GM23338 (cell line): Measurements from ENCODE around the gene NIPBL. TPM values are rescaled to one million over a fixed set of nuclear protein-coding genes. Genes with fewer than 3 reads are reported as not detected.

Experiments used
- ATAC-seq: fragments of 200-7000 bp; cut with Tn5 transposase; 3 replicates; pipeline ENCODE4 v1.9.1; 2020
- DNase-seq: peaks from one replicate; pipeline ENCODE4 v3.0.0-alpha.2; 2015; ENCODE audit warnings: low spot score
- H2AFZ ChIP-seq: fragments of 200-600 bp; sonication (generic); 2 replicates; pipeline ENCODE4 v1.8.0; 2016; ENCODE audit warnings: antibody characterized with exemption, mild to moderate bottlenecking, moderate library complexity
- H3F3A ChIP-seq: fragments of 200-600 bp; sonication (generic); replicated peaks from 2 replicates; pipeline ENCODE4 v1.8.0; 2017; ENCODE audit warnings: antibody characterized with exemption, mixed run types, low read depth
- H3K27ac ChIP-seq: fragments of 200-600 bp; sonication (generic); 2 replicates; pipeline ENCODE4 v1.6.1; 2016; ENCODE audit warnings: low read depth
- H3K27me3 ChIP-seq: fragments of 200-600 bp; sonication (generic); 2 replicates; pipeline ENCODE4 v1.8.0; 2016; ENCODE audit warnings: mild to moderate bottlenecking, mixed run types, moderate library complexity; ENCODE audit not compliant: insufficient read depth
- H3K36me3 ChIP-seq: fragments of 200-600 bp; sonication (generic); 2 replicates; pipeline ENCODE4 v1.8.0; 2016; ENCODE audit warnings: mild to moderate bottlenecking; ENCODE audit not compliant: insufficient read depth
- H3K4me1 ChIP-seq: fragments of 200-600 bp; sonication (generic); 2 replicates; pipeline ENCODE4 v1.8.0; 2016; ENCODE audit warnings: mild to moderate bottlenecking, moderate library complexity; ENCODE audit not compliant: insufficient read depth
- H3K4me2 ChIP-seq: fragments of 200-600 bp; sonication (generic); 2 replicates; pipeline ENCODE4 v1.7.1; 2017; ENCODE audit warnings: mixed run types
- H3K4me3 ChIP-seq: fragments of 200-600 bp; sonication (generic); 2 replicates; pipeline ENCODE4 v1.6.1; 2016; ENCODE audit warnings: mixed run types
- H3K79me2 ChIP-seq: fragments of 200-600 bp; sonication (generic); replicated peaks from 2 replicates; pipeline ENCODE4 v1.8.0; 2017; ENCODE audit warnings: mild to moderate bottlenecking; ENCODE audit not compliant: insufficient read depth
- H3K9me2 ChIP-seq: fragments of 200-600 bp; sonication (generic); 2 replicates; pipeline ENCODE4 v1.8.0; 2017; ENCODE audit not compliant: insufficient read depth
- H4K20me1 ChIP-seq: fragments of 200-600 bp; sonication (generic); replicated peaks from 2 replicates; pipeline ENCODE4 v1.8.0; 2017; ENCODE audit warnings: mild to moderate bottlenecking; ENCODE audit not compliant: insufficient read depth
- H3K27ac Mint-ChIP-seq: 2 replicates; pipeline ENCODE4 v1.8.0; 2020; ENCODE audit warnings: inconsistent platforms, mild to moderate bottlenecking, moderate library complexity, mixed read lengths
- H3K27me3 Mint-ChIP-seq: 3 replicates; pipeline ENCODE4 v1.8.0; 2022; ENCODE audit warnings: low read depth, mild to moderate bottlenecking, moderate library complexity, mixed read lengths, inconsistent platforms; ENCODE audit not compliant: insufficient read depth, poor library complexity
- H3K36me3 Mint-ChIP-seq: 3 replicates; pipeline ENCODE4 v1.8.0; 2021; ENCODE audit warnings: low read depth, mild to moderate bottlenecking, inconsistent platforms, moderate library complexity, mixed read lengths
- H3K4me1 Mint-ChIP-seq: 3 replicates; pipeline ENCODE4 v1.8.0; 2020; ENCODE audit warnings: mild to moderate bottlenecking, inconsistent platforms, mixed read lengths
- H3K4me3 Mint-ChIP-seq: 3 replicates; pipeline ENCODE4 v1.8.0; 2021; ENCODE audit warnings: moderate library complexity, mild to moderate bottlenecking, inconsistent platforms, mixed read lengths
- H3K9me3 Mint-ChIP-seq: 3 replicates; pipeline ENCODE4 v1.8.0; 2020; ENCODE audit warnings: moderate library complexity, mild to moderate bottlenecking, inconsistent platforms, mixed read lengths
- CREB1 ChIP-seq: fragments of 250-450 bp; sonication (Bioruptor Pico); IDR thresholded peaks from 2 replicates; pipeline ENCODE4 v1.5.0; 2020; ENCODE audit warnings: low read depth, mild to moderate bottlenecking, moderate library complexity
- ETS1 ChIP-seq: IDR thresholded peaks from 2 replicates; pipeline ENCODE4 v1.6.1; 2016; ENCODE audit warnings: antibody characterized with exemption
- EZH2 ChIP-seq: fragments of 200-600 bp; sonication (generic); IDR thresholded peaks from one replicate; pipeline ENCODE4 v1.8.0; 2017; ENCODE audit warnings: antibody characterized with exemption, mild to moderate bottlenecking, low read depth; ENCODE audit not compliant: unreplicated experiment
- JUNB ChIP-seq: IDR thresholded peaks from one replicate; pipeline ENCODE4 v1.6.1; 2016; ENCODE audit warnings: antibody characterized with exemption; ENCODE audit not compliant: unreplicated experiment
- NANOG ChIP-seq: IDR thresholded peaks from 2 replicates; pipeline ENCODE4 v1.6.1; 2016; ENCODE audit warnings: antibody characterized with exemption, borderline replicate concordance
- STAT1 ChIP-seq: IDR thresholded peaks from one replicate; pipeline ENCODE4 v1.6.1; 2016; ENCODE audit warnings: antibody characterized with exemption; ENCODE audit not compliant: unreplicated experiment
- ZNF462 ChIP-seq: fragments of 250-450 bp; sonication (Bioruptor Pico); IDR thresholded peaks from 2 replicates; pipeline ENCODE4 v1.5.0; 2020; ENCODE audit warnings: mild to moderate bottlenecking, moderate library complexity
- polyA plus RNA-seq: library from polyadenylated mRNA; unstranded; fragments of >200 nt; fragmentation: Nextera tagmentation; extraction: Ambion mirVana; gene quantifications from 2 replicates; pipeline ENCODE4 v1.2.1, GENCODE V29; 2016
- total RNA-seq: library from RNA; depleted of rRNA; stranded (reverse); fragments of >200 nt; shearing (Covaris generic); gene quantifications from 2 replicates; pipeline ENCODE4 v1.2.3, GENCODE V29; 2014

NIPBL gene
- total and polyA plus RNA-seq, 2 experiments from 2014 or later: 44.2 to 51.4 TPM

DNA sequence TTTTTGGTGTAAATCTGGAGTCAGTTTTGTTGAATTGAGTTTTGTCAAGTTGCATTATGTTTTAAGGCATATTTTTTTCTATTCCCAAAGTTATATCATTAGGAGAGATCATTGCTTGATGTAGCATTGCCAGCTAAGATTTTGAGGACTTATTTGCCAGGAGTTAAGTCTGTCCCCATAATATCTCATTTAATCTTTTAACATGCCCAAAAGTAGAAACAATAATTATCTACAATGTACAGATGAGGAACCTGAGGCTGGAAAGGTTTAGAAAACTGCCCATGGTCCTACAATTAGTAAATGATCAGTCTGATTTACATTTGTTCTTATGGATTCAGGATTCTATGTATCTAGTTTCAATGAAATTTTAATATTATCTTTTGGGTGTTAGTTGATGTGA lies 4.7 kb downstream of the NIPBL start (continued):
- TF ChIP-seq ZNF462 (CRISPR knock-in tag): no peak
- no peak for TF ChIP-seq JUNB
- TF ChIP-seq NANOG: no peak
- TF ChIP-seq STAT1: no peak

DNA sequence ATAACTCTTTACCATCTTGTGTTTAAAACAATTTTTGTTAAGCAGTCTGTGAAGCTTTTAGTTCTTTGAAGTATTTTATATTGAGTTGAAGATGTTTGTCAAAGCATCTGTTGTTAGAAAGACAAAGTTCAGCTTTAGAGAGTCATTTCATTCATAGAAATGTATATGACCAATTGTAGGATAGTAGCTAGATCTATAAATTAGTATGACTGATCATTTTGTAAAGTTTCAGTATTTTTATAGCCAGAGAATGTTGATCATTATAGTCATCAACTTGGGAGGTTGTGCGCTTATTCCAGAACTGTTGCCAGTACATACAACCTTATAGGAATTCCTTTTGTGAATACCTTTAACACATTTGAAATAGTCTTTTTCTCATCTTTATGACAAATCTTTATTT lies 5.2 kb downstream of the NIPBL start:
- H3K36me3 ChIP-seq: no peaks in the 10 kb centered on the region
- H3K27ac ChIP-seq: no peak overlapping the region
- H3K9me2 ChIP-seq: peaks cover 3% of the 10 kb centered on the region; the same call in 1 of the 2 replicates
- H3F3A ChIP-seq: no peaks in the 10 kb centered on the region
- peaks cover 27% of the 10 kb centered on the region for H3K4me1 ChIP-seq
- Mint-ChIP-seq H3K9me3 (no peaks in the 10 kb centered on the region), H3K27me3 (peaks cover 2% of the 10 kb centered on the region), H3K36me3 (peaks cover 9% of the 10 kb centered on the region; the same call in 2 of the 3 replicates), H3K27ac (0 out of 2 replicates have a peak overlapping the region, but pooled peaks have one; percentile 24), H3K4me3 (no peak overlapping the region), H3K4me1 (peaks cover 30% of the 10 kb centered on the region)
- H4K20me1 ChIP-seq: peaks cover 34% of the 10 kb centered on the region
- H3K4me2 ChIP-seq: no peak overlapping the region
- ATAC-seq: no peak
- no peaks in the 10 kb centered on the region for H3K27me3 ChIP-seq
- TF ChIP-seq EZH2: no peak
- no peak for TF ChIP-seq ETS1
- TF ChIP-seq CREB1: no peak
- H3K4me3 ChIP-seq: no peak overlapping the region
- H3K79me2 ChIP-seq: peaks cover 96% of the 10 kb centered on the region
- H2AFZ ChIP-seq: no peak overlapping the region
- no peak for DNase-seq
